HG03045 (cell line): ENCODE results near the gene PC.

Experiments used
- ATAC-seq: cut with Tn5 transposase; IDR thresholded peaks from one replicate; pipeline ENCODE4 v1.9.1; 2021; ENCODE audit warnings: mild to moderate bottlenecking, moderate library complexity; ENCODE audit not compliant: unreplicated experiment

Gene PC

GRCh38 chr11:66868726-66869566 lies 89.2 kb downstream of the PC start:
- peak; percentile 68 for ATAC-seq

GRCh38 chr11:66868082-66868725 lies 90.0 kb downstream of the PC start:
- no peak for ATAC-seq

GRCh38 chr11:66867425-66868040 lies 90.7 kb downstream of the PC start:
- ATAC-seq, result no peak

- ATAC-seq, result no peak
These were observed 91.6 kb downstream of the PC start for GRCh38 chr11:66866511-66866986.

GRCh38 chr11:66866007-66866406 lies 92.2 kb downstream of the PC start:
- no peak for ATAC-seq

- ATAC-seq, result no peak
These were observed 93.1 kb downstream of the PC start for GRCh38 chr11:66864924-66865697.

GRCh38 chr11:66864172-66864901 lies 93.8 kb downstream of the PC start:
- no peak for ATAC-seq

- no peak for ATAC-seq
These were observed 94.6 kb downstream of the PC start for GRCh38 chr11:66863428-66864125.

- ATAC-seq, result no peak
These were observed 95.6 kb downstream of the PC start for GRCh38 chr11:66862559-66863037.

GRCh38 chr11:66861774-66862558 lies 96.2 kb downstream of the PC start:
- ATAC-seq, result no peak

- ATAC-seq, result no peak
These were observed 97.0 kb downstream of the PC start for GRCh38 chr11:66861038-66861773.

- ATAC-seq, result no peak
These were observed 97.7 kb downstream of the PC start for GRCh38 chr11:66860449-66860831.

- ATAC-seq, result no peak
These were observed 98.3 kb downstream of the PC start for GRCh38 chr11:66859686-66860448.

GRCh38 chr11:66858939-66859685 lies 99.1 kb downstream of the PC start:
- no peak for ATAC-seq

- ATAC-seq, result no peak
These were observed 99.8 kb downstream of the PC start for GRCh38 chr11:66858186-66858938.

GRCh38 chr11:66857927-66858185 lies 100.3 kb downstream of the PC start:
- no peak for ATAC-seq
